Measurements from ENCODE around the gene CASK.

CASK gene

DNA sequence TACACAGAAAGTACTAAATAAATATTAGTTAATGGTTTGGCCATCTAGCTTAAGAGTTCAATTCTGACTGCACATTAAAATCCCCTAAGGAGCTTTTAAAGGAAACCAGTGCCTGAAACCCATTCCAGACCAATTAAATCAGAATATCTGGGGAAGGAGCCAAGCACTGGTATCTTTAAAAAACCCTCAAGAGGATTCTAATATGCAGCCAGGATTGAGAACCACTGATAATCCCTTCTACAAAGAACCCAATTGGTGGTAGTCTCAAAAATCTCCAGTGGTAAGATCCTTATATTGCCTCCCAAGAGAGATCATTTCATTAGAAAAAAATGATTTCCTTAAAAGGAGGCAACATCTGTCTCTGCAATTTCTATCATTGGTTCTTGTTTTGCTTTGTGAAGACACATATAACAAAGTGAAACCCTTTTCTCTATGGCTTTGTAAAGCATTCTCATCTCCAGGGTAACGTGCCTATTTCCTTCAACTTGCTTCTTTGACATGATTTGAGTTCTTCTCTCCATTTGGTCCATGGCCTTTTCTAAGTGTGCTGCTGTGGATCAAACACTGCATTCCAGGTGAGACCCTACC, 231.1 kb downstream of the CASK start:
- Histone ChIP-seq H3K27ac (no peak overlapping the region), H3K4me3 (ENCODE audit: low read depth, low read length) (no peak overlapping the region), H3K36me3 (no peaks in the 10 kb centered on the region), H3K27me3 (ENCODE audit: insufficient read depth, low read depth, severe bottlenecking) (peaks cover 3% of the 10 kb centered on the region), H3K9me3 (ENCODE audit: severe bottlenecking) (no peaks in the 10 kb centered on the region)
- no peak for DNase-seq
- no peak for TF ChIP-seq CTCF (IDR thresholded peaks at IDR 0.05; ENCODE audit: low read depth, low read length)

- TF ChIP-seq CTCF (IDR thresholded peaks at IDR 0.05; ENCODE audit: low read depth, low read length), result no peak
- H3K4me3 ChIP-seq (ENCODE audit: low read depth, low read length), result no peak overlapping the region
- H3K27me3 ChIP-seq (ENCODE audit: insufficient read depth, low read depth, severe bottlenecking), result peaks cover 3% of the 10 kb centered on the region
- no peaks in the 10 kb centered on the region for H3K9me3 ChIP-seq (ENCODE audit: severe bottlenecking)
- H3K27ac ChIP-seq, result no peak overlapping the region
- DNase-seq, result no peak
- H3K36me3 ChIP-seq, result no peaks in the 10 kb centered on the region
These were observed 233.6 kb downstream of the CASK start for GRCh38 chrX:41689711-41690110.

DNA sequence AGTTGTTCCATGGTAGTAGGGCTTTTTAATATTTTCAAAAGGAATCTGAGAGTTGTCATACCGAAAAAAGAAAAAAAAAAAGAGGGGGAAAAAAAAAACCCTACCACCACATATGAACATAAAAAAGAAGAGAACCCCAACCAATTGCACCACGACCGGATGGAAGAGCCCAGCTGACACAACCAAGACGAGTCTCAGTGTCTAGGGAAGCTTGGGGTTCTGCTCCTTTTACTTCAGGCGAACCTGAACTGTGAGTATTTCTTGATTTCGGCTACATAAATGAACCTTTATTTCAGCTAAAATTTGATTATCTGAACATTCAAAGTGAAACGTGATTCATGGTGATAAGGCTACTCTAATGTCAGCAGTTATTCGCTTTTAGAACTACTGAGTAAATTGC, 234.5 kb downstream of the CASK start, which contains the start of gene GPR34:
Gene GPR34, plus strand, starts transcription at position 139 of the 400 bp plus-strand sequence. CDS start 6,661 bp downstream, outside the sequence.
- no peak for DNase-seq
- Histone ChIP-seq H3K27me3 (ENCODE audit: insufficient read depth, low read depth, severe bottlenecking) (peaks cover 7% of the 10 kb centered on the region), H3K36me3 (no peaks in the 10 kb centered on the region), H3K27ac (no peak within 1 kb of the TSS), H3K4me3 (ENCODE audit: low read depth, low read length) (no peak within 1 kb of the TSS), H3K9me3 (ENCODE audit: severe bottlenecking) (no peaks in the 10 kb centered on the region)
- no peak for TF ChIP-seq CTCF (IDR thresholded peaks at IDR 0.05; ENCODE audit: low read depth, low read length)

DNA sequence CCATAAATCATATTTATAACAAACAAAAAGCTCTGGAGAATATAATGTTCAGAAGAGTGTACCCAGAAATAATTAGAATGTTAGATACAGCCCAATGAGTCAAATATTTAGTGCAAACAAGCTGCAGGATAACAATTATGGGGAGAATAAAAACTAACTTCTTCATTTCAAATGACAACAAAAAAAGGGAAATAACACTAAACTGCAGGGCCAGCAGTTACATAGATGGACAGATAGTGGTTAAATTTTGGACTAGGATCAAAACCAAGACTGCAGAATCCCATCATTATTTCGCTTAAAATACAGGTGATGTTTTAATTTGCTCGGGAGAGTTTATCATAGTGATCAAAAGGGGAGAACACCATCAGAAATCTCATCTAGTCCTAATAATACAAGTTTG, 235.2 kb downstream of the CASK start:
- Histone ChIP-seq H3K36me3 (no peaks in the 10 kb centered on the region), H3K9me3 (ENCODE audit: severe bottlenecking) (no peaks in the 10 kb centered on the region), H3K27me3 (ENCODE audit: insufficient read depth, low read depth, severe bottlenecking) (peaks cover 8% of the 10 kb centered on the region), H3K4me3 (ENCODE audit: low read depth, low read length) (no peak overlapping the region), H3K27ac (no peak overlapping the region)
- no peak for TF ChIP-seq CTCF (IDR thresholded peaks at IDR 0.05; ENCODE audit: low read depth, low read length)
- DNase-seq, result no peak

- H3K27me3 ChIP-seq (ENCODE audit: insufficient read depth, low read depth, severe bottlenecking), result peaks cover 8% of the 10 kb centered on the region
- H3K4me3 ChIP-seq (ENCODE audit: low read depth, low read length), result no peak overlapping the region
- no peaks in the 10 kb centered on the region for H3K9me3 ChIP-seq (ENCODE audit: severe bottlenecking)
- TF ChIP-seq CTCF (IDR thresholded peaks at IDR 0.05; ENCODE audit: low read depth, low read length), result no peak
- DNase-seq, result no peak
- H3K36me3 ChIP-seq, result no peaks in the 10 kb centered on the region
- H3K27ac ChIP-seq, result no peak overlapping the region
These were observed 236.6 kb downstream of the CASK start for GRCh38 chrX:41686788-41687187.

- Histone ChIP-seq H3K4me3 (ENCODE audit: low read depth, low read length) (no peak overlapping the region), H3K27me3 (ENCODE audit: insufficient read depth, low read depth, severe bottlenecking) (peaks cover 8% of the 10 kb centered on the region), H3K9me3 (ENCODE audit: severe bottlenecking) (no peaks in the 10 kb centered on the region), H3K36me3 (no peaks in the 10 kb centered on the region), H3K27ac (no peak overlapping the region)
- no peak for TF ChIP-seq CTCF (IDR thresholded peaks at IDR 0.05; ENCODE audit: low read depth, low read length)
- no peak for DNase-seq
These were observed 238.4 kb downstream of the CASK start for GRCh38 chrX:41684940-41685339.
